Measurements from ENCODE around the gene PCSK1. TPM values are rescaled to one million over a fixed set of nuclear protein-coding genes. Genes with fewer than 3 reads are reported as not detected.

The PCSK1 gene
- total RNA-seq, 1 experiment from 2014 or later, result not detected

DNA sequence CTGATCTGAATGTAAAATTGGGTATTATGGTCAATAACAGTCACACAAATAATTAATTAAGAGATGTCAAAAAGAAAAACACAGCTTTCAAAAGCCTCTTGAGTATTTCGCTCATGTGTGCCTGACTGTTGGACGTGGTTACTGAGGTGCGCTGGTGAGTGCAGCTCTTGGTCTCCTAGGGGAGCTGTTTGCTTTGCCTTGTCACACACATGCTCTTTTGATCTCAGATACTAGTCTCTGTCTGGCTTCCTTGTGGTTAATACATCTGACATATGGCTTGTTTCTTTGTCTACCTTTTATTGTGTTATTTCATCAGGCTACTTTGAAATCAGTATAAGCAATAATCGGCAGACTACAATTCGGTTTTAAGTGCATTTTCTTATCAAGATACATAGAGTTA, 51.5 kb downstream of the PCSK1 start:
- Histone ChIP-seq H3K4me3 (replicated peaks in 1 of 2; ENCODE audit: low read depth in 1 of 2, low read length in 2 of 2) (no peak overlapping the region), H3K79me2 (ENCODE audit: insufficient read depth, low read length) (no peaks in the 10 kb centered on the region), H3K27me3 (ENCODE audit: insufficient read depth, low read length) (no peaks in the 10 kb centered on the region), H3K4me1 (ENCODE audit: control insufficient read depth in 1 of 2, insufficient read depth in 2 of 2, low read length in 2 of 2) (peaks cover 6 to 8% of the 10 kb centered on the region in 2 experiments; a peak in 3 of 4 replicates), H2AFZ (ENCODE audit: low read depth, low read length, poor library complexity, severe bottlenecking) (no peak overlapping the region), H3K36me3 (ENCODE audit: control insufficient read depth in 1 of 2, insufficient read depth in 2 of 2, low read length in 2 of 2) (no peaks in the 10 kb centered on the region), H4K20me1 (ENCODE audit: insufficient read depth) (no peaks in the 10 kb centered on the region), H3K4me2 (ENCODE audit: low read length) (no peak overlapping the region), H3K9me2 (ENCODE audit: insufficient read depth) (no peaks in the 10 kb centered on the region), H3K27ac (ENCODE audit: low read depth, low read length) (no peak overlapping the region), H3K9me3 (ENCODE audit: control insufficient read depth in 1 of 2, insufficient read depth in 1 of 2, low read depth in 1 of 2, low read length in 2 of 2) (no peaks in the 10 kb centered on the region), H3K9ac (ENCODE audit: low read length) (no peak overlapping the region)
- ChIA-PET CTCF (no interaction called here), POLR2A (no interaction called here), RAD21 (ENCODE audit: low non-redundant PET in 1 of 2, low total read pairs in 2 of 2, uncharacterized antibody in 2 of 2, unreplicated experiment in 2 of 2) (no interaction called here)
- no peak for TF ChIP-seq TCF7L2 (IDR thresholded peaks at IDR 0.05; ENCODE audit: borderline replicate concordance, extremely low read depth, insufficient read depth, insufficient read length)
- TF ChIP-seq, protein P1, sequence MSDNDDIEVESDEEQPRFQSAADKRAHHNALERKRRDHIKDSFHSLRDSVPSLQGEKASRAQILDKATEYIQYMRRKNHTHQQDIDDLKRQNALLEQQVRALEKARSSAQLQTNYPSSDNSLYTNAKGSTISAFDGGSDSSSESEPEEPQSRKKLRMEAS (IDR thresholded peaks at IDR 0.05), result no peak
- no peak for TF ChIP-seq EZH2phosphoT487 (IDR thresholded peaks at IDR 0.05; ENCODE audit: borderline replicate concordance)
- no peak for TF ChIP-seq SP1 (IDR thresholded peaks at IDR 0.05; ENCODE audit: low read depth)
- TF ChIP-seq SRF (IDR thresholded peaks at IDR 0.05; ENCODE audit: low read depth), result no peak
- no peak for TF ChIP-seq ZNF274 (IDR thresholded peaks at IDR 0.05; ENCODE audit: low read depth, low read length)
- no peak for TF ChIP-seq YY1 (IDR thresholded peaks at IDR 0.05; ENCODE audit: extremely low read depth, insufficient replicate concordance, low read depth, low read length)
- TF ChIP-seq ZFX (IDR thresholded peaks at IDR 0.05), result no peak
- TF ChIP-seq, protein P2, sequence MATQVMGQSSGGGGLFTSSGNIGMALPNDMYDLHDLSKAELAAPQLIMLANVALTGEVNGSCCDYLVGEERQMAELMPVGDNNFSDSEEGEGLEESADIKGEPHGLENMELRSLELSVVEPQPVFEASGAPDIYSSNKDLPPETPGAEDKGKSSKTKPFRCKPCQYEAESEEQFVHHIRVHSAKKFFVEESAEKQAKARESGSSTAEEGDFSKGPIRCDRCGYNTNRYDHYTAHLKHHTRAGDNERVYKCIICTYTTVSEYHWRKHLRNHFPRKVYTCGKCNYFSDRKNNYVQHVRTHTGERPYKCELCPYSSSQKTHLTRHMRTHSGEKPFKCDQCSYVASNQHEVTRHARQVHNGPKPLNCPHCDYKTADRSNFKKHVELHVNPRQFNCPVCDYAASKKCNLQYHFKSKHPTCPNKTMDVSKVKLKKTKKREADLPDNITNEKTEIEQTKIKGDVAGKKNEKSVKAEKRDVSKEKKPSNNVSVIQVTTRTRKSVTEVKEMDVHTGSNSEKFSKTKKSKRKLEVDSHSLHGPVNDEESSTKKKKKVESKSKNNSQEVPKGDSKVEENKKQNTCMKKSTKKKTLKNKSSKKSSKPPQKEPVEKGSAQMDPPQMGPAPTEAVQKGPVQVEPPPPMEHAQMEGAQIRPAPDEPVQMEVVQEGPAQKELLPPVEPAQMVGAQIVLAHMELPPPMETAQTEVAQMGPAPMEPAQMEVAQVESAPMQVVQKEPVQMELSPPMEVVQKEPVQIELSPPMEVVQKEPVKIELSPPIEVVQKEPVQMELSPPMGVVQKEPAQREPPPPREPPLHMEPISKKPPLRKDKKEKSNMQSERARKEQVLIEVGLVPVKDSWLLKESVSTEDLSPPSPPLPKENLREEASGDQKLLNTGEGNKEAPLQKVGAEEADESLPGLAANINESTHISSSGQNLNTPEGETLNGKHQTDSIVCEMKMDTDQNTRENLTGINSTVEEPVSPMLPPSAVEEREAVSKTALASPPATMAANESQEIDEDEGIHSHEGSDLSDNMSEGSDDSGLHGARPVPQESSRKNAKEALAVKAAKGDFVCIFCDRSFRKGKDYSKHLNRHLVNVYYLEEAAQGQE (IDR thresholded peaks at IDR 0.05; ENCODE audit: low read depth), result no peak
- TF ChIP-seq RAD21 (IDR thresholded peaks at IDR 0.05; ENCODE audit: low read depth), result peak; percentile 40; the same call in 1 of the 2 replicates
- no peak for TF ChIP-seq EGR1 (IDR thresholded peaks at IDR 0.05; ENCODE audit: low read depth)
- TF ChIP-seq, protein P3, sequence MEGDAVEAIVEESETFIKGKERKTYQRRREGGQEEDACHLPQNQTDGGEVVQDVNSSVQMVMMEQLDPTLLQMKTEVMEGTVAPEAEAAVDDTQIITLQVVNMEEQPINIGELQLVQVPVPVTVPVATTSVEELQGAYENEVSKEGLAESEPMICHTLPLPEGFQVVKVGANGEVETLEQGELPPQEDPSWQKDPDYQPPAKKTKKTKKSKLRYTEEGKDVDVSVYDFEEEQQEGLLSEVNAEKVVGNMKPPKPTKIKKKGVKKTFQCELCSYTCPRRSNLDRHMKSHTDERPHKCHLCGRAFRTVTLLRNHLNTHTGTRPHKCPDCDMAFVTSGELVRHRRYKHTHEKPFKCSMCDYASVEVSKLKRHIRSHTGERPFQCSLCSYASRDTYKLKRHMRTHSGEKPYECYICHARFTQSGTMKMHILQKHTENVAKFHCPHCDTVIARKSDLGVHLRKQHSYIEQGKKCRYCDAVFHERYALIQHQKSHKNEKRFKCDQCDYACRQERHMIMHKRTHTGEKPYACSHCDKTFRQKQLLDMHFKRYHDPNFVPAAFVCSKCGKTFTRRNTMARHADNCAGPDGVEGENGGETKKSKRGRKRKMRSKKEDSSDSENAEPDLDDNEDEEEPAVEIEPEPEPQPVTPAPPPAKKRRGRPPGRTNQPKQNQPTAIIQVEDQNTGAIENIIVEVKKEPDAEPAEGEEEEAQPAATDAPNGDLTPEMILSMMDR (IDR thresholded peaks at IDR 0.05 in 2 of 3, conservative IDR thresholded peaks at IDR 0.05 in 1 of 3; ENCODE audit: borderline replicate concordance in 1 of 3, insufficient read depth in 1 of 3, low read depth in 2 of 3, low read length in 2 of 3), result 0 out of 6 replicates have a peak, but pooled peaks of 1 of the 3 experiments have one; percentile 5
- TF ChIP-seq FOSL1 (IDR thresholded peaks at IDR 0.05; ENCODE audit: low read depth), result no peak
- TF ChIP-seq ELF1 (IDR thresholded peaks at IDR 0.05; ENCODE audit: borderline replicate concordance, low read depth), result no peak
- no peak for TF ChIP-seq SIN3A (IDR thresholded peaks at IDR 0.05; ENCODE audit: low read depth)
- TF ChIP-seq, protein P4, sequence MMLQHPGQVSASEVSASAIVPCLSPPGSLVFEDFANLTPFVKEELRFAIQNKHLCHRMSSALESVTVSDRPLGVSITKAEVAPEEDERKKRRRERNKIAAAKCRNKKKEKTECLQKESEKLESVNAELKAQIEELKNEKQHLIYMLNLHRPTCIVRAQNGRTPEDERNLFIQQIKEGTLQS (IDR thresholded peaks at IDR 0.05), result no peak
- ATAC-seq (no peak), DNase-seq (ENCODE audit: low read depth, low spot score) (no peak)
- intact Hi-C loops (cut with micrococcal nuclease), result no loop called here
- no TSS peak for BruUV-seq (replicated peaks)

All from HCT116 (cell line).